Prostate gland (tissue), 2 donors: Measurements from ENCODE around the gene AHSP. TPM values are rescaled to one million over a fixed set of nuclear protein-coding genes. Genes with fewer than 3 reads are reported as not detected.
"Not testable (repeated sequence)": the region's sequence is repeated elsewhere in the genome, so short reads cannot be mapped to it uniquely, and the experiment has no call there.

Experiments
- DNase-seq: peaks from one replicate; pipeline ENCODE4 v3.0.0-alpha.2; 2019; ENCODE audit warnings: low spot score
- H3K27ac ChIP-seq, 2 donors: fragments of 200-600 bp; sonication (generic); 2 replicates each; pipeline ENCODE4 v1.5.1; 2017 to 2019
- H3K27me3 ChIP-seq: fragments of 200-600 bp; sonication (generic); replicated peaks from 2 replicates; pipeline ENCODE4 v1.5.1; 2019; ENCODE audit not compliant: insufficient read depth
- H3K36me3 ChIP-seq, 2 donors: fragments of 200-600 bp; sonication (generic); 1 replicate in 1 of 2; 2 replicates in 1 of 2; pipeline versions ENCODE4 v1.5.1 to v1.8.1; 2017 to 2019
- H3K4me1 ChIP-seq: fragments of 200-600 bp; sonication (generic); replicated peaks from 2 replicates; pipeline ENCODE4 v1.5.1; 2019
- H3K4me3 ChIP-seq, 2 donors: fragments of 200-600 bp; sonication (generic); 2 replicates each; pipeline ENCODE4 v1.5.1; 2017 to 2019
- H3K9me3 ChIP-seq: fragments of 200-600 bp; sonication (generic); 2 replicates; pipeline ENCODE4 v1.5.1; 2017
- CTCF ChIP-seq, 4 experiments: fragments of 200-600 bp in 2 of 4; fragments of 450-650 bp in 2 of 4; sonication (generic) in 2 of 4; IDR thresholded peaks; 1 replicate in 3 of 4; 2 replicates in 1 of 4; pipeline ENCODE4 v1.5.1; 2016 to 2019; ENCODE audit warnings: antibody characterized with exemption in 4 of 4, mild to moderate bottlenecking in 2 of 4, moderate library complexity in 2 of 4
- POLR2A ChIP-seq: fragments of 450-650 bp; IDR thresholded peaks from one replicate; pipeline ENCODE4 v1.6.1; 2016; ENCODE audit warnings: antibody characterized with exemption, mild to moderate bottlenecking
- POLR2AphosphoS5 ChIP-seq: sonication (generic); formaldehyde crosslinking; IDR thresholded peaks from one replicate; pipeline ENCODE4 v1.6.1; 2017; ENCODE audit warnings: antibody characterized with exemption
- WGBS: methylation state at CpG from one replicate; pipeline ENCODE4 v1.1.5; 2018; 5-methylcytosine and 5-hydroxymethylcytosine counted together
- intact Hi-C: fragments of 100-400 bp; cut with DNase I; formaldehyde crosslinking; loops from one replicate; pipeline ENCODE4 v1.14.2; 2022
- total RNA-seq, 2 donors: library from RNA; depleted of rRNA; stranded (reverse); fragments of >200 nt; gene quantifications; one replicate each; pipeline ENCODE4 v1.1.0, GENCODE V29; 2016

The AHSP gene
- total RNA-seq, 2 donors from 2014 or later, result not detected

DNA sequence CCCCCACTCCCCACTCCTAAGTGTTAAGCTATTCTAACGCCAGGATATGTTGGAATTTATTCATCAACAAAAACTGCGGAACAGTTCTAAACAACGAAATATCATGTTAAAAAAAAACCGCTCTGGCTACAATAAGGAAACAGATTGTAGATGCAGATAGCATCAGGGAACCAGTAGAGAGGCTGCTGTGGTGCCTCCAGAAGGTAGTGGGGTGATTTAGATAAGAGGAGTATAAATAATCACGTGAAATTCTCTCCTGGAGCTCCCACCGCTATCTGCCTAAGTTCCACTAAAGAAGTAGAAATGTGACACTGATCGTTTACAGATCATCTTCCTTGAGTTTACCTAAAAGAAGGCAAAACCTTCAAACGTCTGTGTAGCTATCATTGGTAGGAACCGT, 8.0 kb downstream of the AHSP start:
- Histone ChIP-seq H3K27me3 (peaks cover 4% of the 10 kb centered on the region), H3K4me3 (no peak overlapping the region), H3K27ac (no peak overlapping the region), H3K4me1 (no peaks in the 10 kb centered on the region), H3K36me3 (no peaks in the 10 kb centered on the region), H3K9me3 (no peaks in the 10 kb centered on the region)
- intact Hi-C loops, result no loop called here
- no peak for DNase-seq
- WGBS, result 44% methylated on average over 9 of the region's 9 CpGs
- no peak for TF ChIP-seq CTCF (IDR thresholded peaks at IDR 0.05)
- no peak for TF ChIP-seq POLR2AphosphoS5
- TF ChIP-seq POLR2A, result no peak

DNA sequence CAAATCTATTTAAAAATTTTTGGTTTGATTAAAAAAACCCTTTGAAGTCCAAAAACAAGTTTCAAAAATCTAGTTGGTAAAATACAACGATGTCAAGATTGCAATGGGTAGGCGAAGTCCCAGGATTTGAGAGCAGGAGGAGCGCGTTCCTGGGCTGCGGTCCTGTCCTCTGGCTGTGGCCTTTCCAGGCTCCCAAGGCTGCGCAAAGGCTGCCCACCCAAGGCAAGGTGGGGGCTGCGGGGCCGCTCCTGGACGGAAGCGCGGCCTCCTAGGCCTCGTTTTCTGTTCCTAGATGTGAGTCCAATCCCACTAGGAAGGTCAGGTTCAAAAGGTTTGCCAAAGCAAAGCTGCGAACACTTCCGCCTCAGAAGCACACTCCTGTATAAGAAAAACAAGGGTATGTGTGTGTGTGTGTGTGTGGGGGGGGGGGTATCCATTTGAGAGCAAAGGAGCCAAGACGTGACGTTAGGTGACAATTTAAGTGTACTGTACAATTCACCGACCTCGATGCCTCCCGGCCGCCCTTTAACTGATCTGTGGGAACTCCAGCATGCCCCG, 9.2 kb downstream of the AHSP start:
- Histone ChIP-seq H3K4me1 (no peaks in the 10 kb centered on the region), H3K27ac (no peak overlapping the region), H3K27me3 (peaks cover 4% of the 10 kb centered on the region), H3K36me3 (no peaks in the 10 kb centered on the region), H3K9me3 (no peaks in the 10 kb centered on the region), H3K4me3 (no peak overlapping the region)
- intact Hi-C loops, result no loop called here
- TF ChIP-seq CTCF (IDR thresholded peaks at IDR 0.05) (no peak), POLR2A (no peak), POLR2AphosphoS5 (no peak)
- 72% methylated on average over 21 of the region's 21 CpGs for WGBS
- DNase-seq, result no peak

DNA sequence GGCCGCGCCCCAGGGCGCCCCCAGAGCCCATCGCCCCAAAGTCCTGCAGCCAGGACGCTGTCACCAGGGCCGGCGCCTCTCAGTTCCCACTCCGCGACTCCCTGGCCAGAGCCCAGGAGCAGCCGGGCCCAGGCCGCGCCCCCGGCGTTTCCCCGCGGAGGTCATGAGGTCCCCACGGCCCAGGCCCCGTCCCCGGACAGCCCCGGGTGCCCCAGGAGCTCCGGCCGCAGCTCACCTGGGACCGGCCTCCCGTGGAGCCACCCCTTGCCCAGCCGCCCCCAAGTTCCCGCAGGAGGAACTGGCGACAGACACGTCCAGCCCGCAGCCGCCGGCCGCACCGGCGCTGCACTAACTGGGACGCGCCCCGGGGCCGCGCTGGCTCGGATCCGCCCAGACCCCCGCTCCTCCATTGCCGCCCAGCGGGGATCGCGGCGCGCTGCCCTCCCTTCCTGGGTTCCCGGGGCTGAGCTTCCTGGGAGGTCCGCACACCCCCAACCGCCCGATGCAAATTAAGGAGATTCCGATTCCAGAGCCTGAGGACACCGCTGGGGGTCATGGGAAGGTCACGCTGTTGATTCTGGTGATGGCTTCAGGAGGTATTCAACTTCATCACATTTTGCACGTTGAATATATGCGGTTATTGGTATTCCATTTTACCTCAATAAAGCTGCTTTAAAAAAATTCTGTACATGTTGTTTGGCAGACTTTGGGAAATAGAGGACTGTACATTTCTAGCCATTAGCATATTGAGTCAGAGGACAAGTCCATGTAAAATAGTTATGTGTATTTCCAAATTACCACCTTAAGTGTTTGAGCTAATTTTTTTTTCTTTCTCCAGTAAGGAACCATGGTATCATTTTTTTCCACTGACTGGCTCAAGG, 9.9 kb downstream of the AHSP start:
- H3K9me3 ChIP-seq, result no peaks in the 10 kb centered on the region
- H3K4me1 ChIP-seq, result no peaks in the 10 kb centered on the region
- H3K27me3 ChIP-seq, result peaks cover 4% of the 10 kb centered on the region
- WGBS, result 15% methylated on average over 16 of the region's 57 CpGs
- intact Hi-C loops, result no loop called here
- no peaks in the 10 kb centered on the region for H3K36me3 ChIP-seq
- H3K27ac ChIP-seq, result no peak overlapping the region
- no peak for TF ChIP-seq POLR2A
- TF ChIP-seq CTCF (IDR thresholded peaks at IDR 0.05), result no peak
- no peak for TF ChIP-seq POLR2AphosphoS5
- DNase-seq, result no peak
- peak overlapping the region; percentile 4 to 23 for H3K4me3 ChIP-seq

DNA sequence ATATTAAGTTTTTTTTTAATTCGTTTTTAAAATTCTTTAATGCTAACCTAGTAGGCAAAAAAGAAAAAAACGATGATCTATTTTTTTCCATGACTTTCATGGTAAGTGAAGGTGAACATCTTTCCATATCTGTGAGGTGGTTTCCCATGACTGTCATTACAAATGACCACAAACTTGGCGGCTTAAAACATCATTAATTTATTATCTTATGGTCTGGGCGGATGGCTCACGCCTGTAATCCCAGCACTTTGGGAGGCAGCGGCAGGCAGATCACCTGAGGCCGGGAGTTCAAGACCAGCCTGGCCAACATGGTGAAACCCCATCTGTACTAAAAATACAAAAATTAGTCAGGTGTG, 10.5 kb downstream of the AHSP start:
- H3K9me3 ChIP-seq, H3K36me3 ChIP-seq, H3K4me1 ChIP-seq, DNase-seq, H3K27ac ChIP-seq, intact Hi-C loops, H3K27me3 ChIP-seq, H3K4me3 ChIP-seq: not testable (repeated sequence)
- WGBS, result 73% methylated on average over 7 of the region's 7 CpGs

DNA sequence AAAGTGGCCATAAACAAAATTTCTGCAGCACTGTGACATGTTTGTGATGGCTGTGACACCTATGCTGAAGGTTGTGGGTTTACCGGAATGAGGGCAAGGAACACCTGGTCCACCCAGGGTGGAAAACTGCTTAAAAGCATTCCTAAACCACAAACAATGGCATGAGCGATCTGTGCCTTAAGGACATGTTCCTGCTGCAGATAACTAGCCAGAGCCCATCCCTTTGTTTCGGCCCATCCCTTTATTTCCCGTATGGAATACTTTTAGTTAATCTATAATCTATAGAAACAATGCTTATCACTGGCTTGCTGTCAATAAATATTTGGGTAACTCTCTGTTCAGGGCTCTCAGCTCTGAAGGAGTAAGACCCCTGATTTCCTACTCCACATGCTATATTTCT, 12.1 kb downstream of the AHSP start:
- WGBS, result 75% methylated on average over 4 of the region's 4 CpGs
- intact Hi-C loops, DNase-seq, H3K36me3 ChIP-seq, H3K4me1 ChIP-seq, H3K4me3 ChIP-seq, H3K9me3 ChIP-seq, H3K27me3 ChIP-seq, H3K27ac ChIP-seq: not testable (repeated sequence)

- Histone ChIP-seq H3K9me3 (no peaks in the 10 kb centered on the region), H3K27me3 (no peaks in the 10 kb centered on the region), H3K4me1 (no peaks in the 10 kb centered on the region), H3K36me3 (no peaks in the 10 kb centered on the region), H3K4me3 (no peak overlapping the region), H3K27ac (no peak overlapping the region)
- intact Hi-C loops, result no loop called here
- WGBS, result 92% methylated on average over 4 of the region's 4 CpGs
- TF ChIP-seq CTCF (IDR thresholded peaks at IDR 0.05), result no peak
- TF ChIP-seq POLR2AphosphoS5, result no peak
- no peak for DNase-seq
These were observed 15.1 kb downstream of the AHSP start for GRCh38 chr16:31542763-31543162.
